T follicular helper cell (primary cell): Measurements from ENCODE around the gene HDAC4.

Experiments
- DNase-seq: peaks from one replicate; pipeline ENCODE4 v3.0.0-alpha.2; 2020; ENCODE audit warnings: low read depth

The HDAC4 gene

GRCh38 chr2:239383759-239384156 lies 17.1 kb downstream of the HDAC4 start:
- no peak for DNase-seq

DNA sequence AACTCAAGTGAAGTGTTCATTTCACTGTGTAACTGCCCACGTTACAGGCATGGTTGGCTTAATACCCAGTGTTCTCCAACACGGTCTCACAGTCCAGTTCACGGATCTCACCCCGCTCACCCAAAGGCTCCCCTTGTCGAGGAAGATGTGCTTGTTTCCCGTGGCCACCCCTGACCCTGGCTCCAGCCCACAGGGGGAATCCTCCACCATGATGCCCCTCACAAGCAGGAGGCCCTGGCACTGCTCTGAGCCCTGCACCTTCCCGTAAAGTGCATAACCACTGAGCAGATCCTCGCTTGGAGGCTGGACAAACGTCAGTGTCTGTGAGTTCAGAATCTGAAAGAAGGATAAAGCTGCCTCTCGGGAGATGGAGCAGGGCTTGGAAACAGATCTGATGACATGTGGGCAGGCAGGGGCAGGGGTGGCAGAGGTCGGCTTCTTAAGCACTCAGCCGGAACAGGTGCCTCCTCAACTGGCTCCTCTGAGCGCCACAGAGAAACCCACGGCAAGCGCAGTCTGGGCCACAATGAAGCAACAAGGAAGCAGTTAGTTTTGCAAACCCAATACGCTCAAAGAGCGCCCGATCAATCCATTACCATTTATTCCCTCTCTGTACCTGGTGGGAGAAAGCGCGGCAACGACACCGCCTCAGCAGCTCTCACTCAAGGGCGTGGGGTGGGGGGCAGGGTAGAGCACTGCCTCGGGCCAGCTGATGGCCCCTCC lies 17.6 kb downstream of the HDAC4 start:
- no peak for DNase-seq

GRCh38 chr2:239382384-239382880 lies 18.4 kb downstream of the HDAC4 start:
- no peak for DNase-seq

- no peak for DNase-seq
These were observed 19.1 kb downstream of the HDAC4 start for GRCh38 chr2:239381709-239382134.

- peak; percentile 62 for DNase-seq
These were observed 19.8 kb downstream of the HDAC4 start for GRCh38 chr2:239380831-239381708.

DNA sequence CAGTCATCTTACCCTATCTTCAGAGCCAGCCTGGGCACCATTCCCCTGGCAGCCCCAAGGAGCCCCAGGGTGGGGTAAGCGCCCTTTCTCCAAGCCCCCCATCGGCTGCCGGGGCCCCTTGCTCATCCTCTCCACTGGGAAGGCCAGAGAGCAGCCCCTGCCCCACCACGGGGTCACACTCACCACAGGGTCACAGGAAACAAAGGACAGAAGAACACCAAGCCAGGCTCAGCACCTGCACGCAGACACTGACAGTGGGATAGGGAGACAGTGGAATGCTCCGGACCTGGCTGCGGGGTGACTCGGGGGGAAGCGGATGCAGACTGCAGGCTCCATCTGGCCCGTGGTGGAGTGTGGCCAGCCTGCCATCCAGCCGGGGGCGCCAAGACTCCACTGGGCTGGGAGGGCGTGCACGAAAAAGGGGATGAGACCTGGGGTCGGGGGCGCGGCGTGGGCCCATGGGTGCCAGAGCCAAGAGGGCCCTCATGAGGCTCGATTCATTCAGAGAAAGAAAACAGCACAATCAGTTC lies 21.1 kb downstream of the HDAC4 start:
- no peak for DNase-seq

GRCh38 chr2:239378918-239379640 lies 21.7 kb downstream of the HDAC4 start:
- no peak for DNase-seq

DNA sequence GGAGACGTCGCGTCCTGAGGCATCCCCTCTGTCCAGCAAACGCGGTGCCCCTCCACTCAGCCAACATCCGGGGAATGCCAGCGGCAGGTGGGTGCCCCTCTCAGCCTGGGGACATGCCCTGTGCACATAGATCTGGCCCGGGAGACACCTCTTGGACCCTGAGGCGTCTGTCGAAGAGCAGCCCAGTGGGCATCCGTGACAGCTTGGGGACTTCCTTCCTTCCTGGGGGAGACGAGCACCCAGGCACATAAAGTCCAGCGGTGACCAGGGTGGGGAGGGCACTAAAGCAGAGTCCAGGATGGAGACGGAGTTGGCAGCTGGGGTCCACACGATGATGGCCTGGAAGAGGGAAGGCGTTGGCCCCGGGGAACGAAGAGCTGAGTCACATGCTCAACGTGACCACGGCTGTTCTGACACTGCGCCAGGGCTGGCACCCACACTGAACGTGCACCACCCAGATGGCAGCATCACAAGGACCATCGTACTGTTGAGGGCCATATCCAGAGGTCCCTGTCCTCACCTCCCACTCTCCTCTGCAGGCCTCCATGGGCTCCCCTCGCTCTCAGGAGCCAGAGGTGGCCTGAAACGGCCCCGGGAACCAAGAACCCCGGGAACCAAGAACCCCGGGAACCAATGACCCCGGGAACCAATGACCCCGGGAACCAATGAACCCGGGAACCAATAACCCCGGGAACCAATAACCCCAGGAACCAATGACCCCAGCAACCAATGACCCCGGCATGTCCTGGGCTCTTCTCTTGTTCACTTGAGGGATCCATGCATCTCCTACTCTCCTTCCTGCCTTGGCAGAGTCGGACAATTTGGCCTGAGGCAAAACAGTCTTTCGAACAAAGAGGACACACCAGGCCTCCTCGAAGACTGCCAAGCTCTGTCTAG lies 22.6 kb downstream of the HDAC4 start:
- no peak for DNase-seq

- DNase-seq, result no peak
These were observed 23.2 kb downstream of the HDAC4 start for GRCh38 chr2:239377591-239377990.

DNA sequence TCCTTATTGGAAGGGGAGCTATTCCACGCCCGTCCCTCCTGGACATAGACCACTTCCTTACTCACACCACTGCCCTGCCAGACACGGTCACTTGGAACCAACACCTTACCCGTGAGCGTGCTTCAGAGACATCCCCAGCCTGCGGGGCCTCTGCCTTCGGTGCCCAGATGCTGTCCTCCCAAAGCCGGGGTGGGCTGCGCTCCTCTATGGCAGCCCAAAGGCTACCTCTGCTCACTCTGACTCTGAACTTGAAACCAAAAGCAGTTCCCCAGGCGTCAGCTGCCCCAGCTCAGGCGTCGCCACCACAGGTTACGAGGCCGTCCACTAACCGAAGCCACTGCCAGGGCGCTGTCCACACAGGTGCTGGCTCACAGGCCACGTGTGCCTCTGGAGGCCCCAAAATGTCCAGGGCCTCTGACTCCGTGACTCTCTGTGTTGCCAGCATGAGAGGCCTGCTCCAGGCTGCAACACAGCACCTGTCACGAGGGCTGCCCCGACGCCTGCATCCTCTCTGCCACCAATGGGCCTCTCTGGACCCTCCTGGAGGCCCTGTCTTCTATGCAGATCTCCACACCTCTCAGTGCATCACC lies 23.8 kb downstream of the HDAC4 start:
- DNase-seq, result no peak

GRCh38 chr2:239376351-239376750 lies 24.5 kb downstream of the HDAC4 start:
- no peak for DNase-seq

- no peak for DNase-seq
These were observed 25.4 kb downstream of the HDAC4 start for GRCh38 chr2:239375278-239376061.

GRCh38 chr2:239374896-239375277 lies 25.9 kb downstream of the HDAC4 start:
- DNase-seq, result no peak

- DNase-seq, result no peak
These were observed 28.0 kb downstream of the HDAC4 start for GRCh38 chr2:239372835-239373234.

GRCh38 chr2:239371726-239372686 lies 28.8 kb downstream of the HDAC4 start:
- DNase-seq, result no peak

DNA sequence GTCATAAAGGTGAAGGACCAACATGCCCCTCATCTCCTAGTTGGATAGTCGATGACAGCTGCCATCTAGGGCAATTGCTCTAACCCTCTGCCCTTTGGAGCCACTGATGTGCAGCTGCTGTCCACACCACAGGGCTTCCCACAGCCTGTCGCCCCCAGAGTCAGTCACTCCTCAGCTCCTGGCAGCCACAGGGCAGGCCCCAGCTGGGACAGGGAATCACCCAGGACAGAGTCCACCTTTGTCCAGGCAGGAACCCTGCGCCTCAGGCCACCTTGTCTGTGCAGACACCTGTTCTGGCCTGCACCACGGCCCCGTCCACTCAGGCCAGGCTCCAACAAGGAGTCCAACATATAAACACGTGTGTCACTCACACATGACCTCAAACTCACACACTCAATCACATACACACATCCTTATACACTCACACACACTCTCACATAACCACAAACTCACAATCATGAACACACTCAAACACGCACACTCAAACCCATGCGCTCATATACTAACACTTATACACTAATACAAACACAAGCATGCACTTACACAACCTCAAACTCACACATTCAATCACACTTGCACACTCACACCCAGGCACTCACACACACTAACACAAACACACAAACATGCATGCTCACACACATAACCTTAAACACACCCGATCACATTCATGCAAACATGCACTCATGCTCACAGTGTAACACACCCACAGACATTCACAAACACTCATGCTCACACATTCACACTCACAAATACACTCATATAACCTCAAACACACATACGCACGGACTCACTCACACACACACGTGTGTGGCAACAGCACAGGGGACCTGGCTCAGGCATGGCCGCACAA lies 29.7 kb downstream of the HDAC4 start:
- DNase-seq, result no peak

DNA sequence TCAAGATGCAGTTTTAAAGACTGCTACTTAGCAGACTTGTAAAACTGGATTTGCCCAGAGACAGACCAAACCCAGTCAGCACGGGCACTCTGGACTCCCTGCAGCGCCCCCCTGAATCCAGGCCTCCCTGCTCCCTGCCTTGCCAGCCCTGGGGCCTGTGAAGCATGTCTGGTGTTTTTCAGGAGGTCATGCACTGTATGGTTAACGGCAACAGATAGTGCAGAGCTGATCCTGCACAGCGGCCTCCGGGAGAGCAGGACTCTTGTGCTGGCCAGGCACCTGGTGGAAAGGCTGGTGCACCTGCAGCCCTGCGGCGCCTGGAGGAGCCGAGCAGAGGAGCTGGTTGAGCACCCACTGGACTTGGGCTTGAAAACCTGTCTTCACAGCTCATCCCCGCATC lies 30.4 kb downstream of the HDAC4 start:
- no peak for DNase-seq
